ENCODE data around the gene MAP2K5.

GRCh38 chr15:67545864-67546263, 3.4 kb downstream of the MAP2K5 start:
- TF ChIP-seq CTCF (conservative IDR thresholded peaks at IDR 0.05; ENCODE audit: low read length) = no peak
- no peak for TF ChIP-seq EZH2phosphoT487 (IDR thresholded peaks at IDR 0.05; ENCODE audit: borderline replicate concordance)
